GM21423 (cell line): ENCODE results near the gene BICC1.

Experiments
- ATAC-seq: cut with Tn5 transposase; IDR thresholded peaks from one replicate; pipeline ENCODE4 v1.9.1; 2021; ENCODE audit warnings: mild to moderate bottlenecking, moderate library complexity; ENCODE audit not compliant: unreplicated experiment

The BICC1 gene

GRCh38 chr10:58813573-58813972 is 300.9 kb downstream of the BICC1 start:
- ATAC-seq: no peak

GRCh38 chr10:58817201-58817846 is 304.7 kb downstream of the BICC1 start:
- ATAC-seq: no peak

- no peak for ATAC-seq
These were observed 306.2 kb downstream of the BICC1 start for GRCh38 chr10:58818900-58819299.

- no peak for ATAC-seq
These were observed 307.7 kb downstream of the BICC1 start for GRCh38 chr10:58820386-58820785.

GRCh38 chr10:58820861-58821751 is 308.4 kb downstream of the BICC1 start:
- no peak for ATAC-seq

GRCh38 chr10:58821752-58822056 is 309.0 kb downstream of the BICC1 start:
- no peak for ATAC-seq

- no peak for ATAC-seq
These were observed 311.3 kb downstream of the BICC1 start for GRCh38 chr10:58823983-58824382.

GRCh38 chr10:58824396-58824795 is 311.7 kb downstream of the BICC1 start:
- no peak for ATAC-seq

GRCh38 chr10:58826694-58827093 is 314.0 kb downstream of the BICC1 start:
- no peak for ATAC-seq

GRCh38 chr10:58827381-58827780 is 314.7 kb downstream of the BICC1 start:
- no peak for ATAC-seq

GRCh38 chr10:58829839-58830238 is 317.2 kb downstream of the BICC1 start:
- no peak for ATAC-seq

- no peak for ATAC-seq
These were observed 318.0 kb downstream of the BICC1 start for GRCh38 chr10:58830697-58831096.

GRCh38 chr10:58833771-58834561 is 321.3 kb downstream of the BICC1 start:
- ATAC-seq: no peak

- ATAC-seq: no peak
These were observed 323.6 kb downstream of the BICC1 start for GRCh38 chr10:58836176-58836700.

GRCh38 chr10:58836991-58837575 is 324.4 kb downstream of the BICC1 start:
- no peak for ATAC-seq

- no peak for ATAC-seq
These were observed 325.2 kb downstream of the BICC1 start for GRCh38 chr10:58837826-58838225.

- ATAC-seq: no peak
These were observed 326.0 kb downstream of the BICC1 start for GRCh38 chr10:58838561-58839208.

- no peak for ATAC-seq
These were observed 327.1 kb downstream of the BICC1 start for GRCh38 chr10:58839771-58840170.

GRCh38 chr10:58840840-58841435 is 328.3 kb downstream of the BICC1 start:
- ATAC-seq: no peak

- ATAC-seq: no peak
These were observed 330.2 kb downstream of the BICC1 start for GRCh38 chr10:58842860-58843376.
